PC-3 (cell line): ENCODE data around the gene GPRC5B. TPM values are rescaled to one million over a fixed set of nuclear protein-coding genes. Genes with fewer than 3 reads are reported as not detected.

Experiments used
- ATAC-seq: fragments of 200-7000 bp; cut with Tn5 transposase; 2 replicates; pipeline ENCODE4 v1.9.1; 2020; ENCODE audit warnings: mild to moderate bottlenecking, moderate library complexity
- BruUV-seq: library from RNA; stranded (reverse); fragments of 400-500 nt; replicated peaks from 2 replicates; lab custom pipeline; 2021; lab: Mats Ljungman, UMichigan
- CTCF ChIA-PET: fragments of 300-600 bp; sonication (Branson Sonifier 250); formaldehyde crosslinking; loops from one replicate; lab custom pipeline; 2022; ENCODE audit warnings: antibody characterized with exemption; lab: Charles Lee
- POLR2A ChIA-PET: fragments of 300-600 bp; sonication (Branson Sonifier 250); formaldehyde crosslinking; loops from one replicate; lab custom pipeline; 2022; ENCODE audit warnings: antibody characterized with exemption; ENCODE audit not compliant: unreplicated experiment; lab: Charles Lee
- DNase-seq: peaks from one replicate; pipeline ENCODE4 v3.0.0-alpha.2; 2015
- H2AFZ ChIP-seq: fragments of 300-600 bp; sonication (generic); 2 replicates; pipeline ENCODE4 v1.6.0; 2016; ENCODE audit warnings: antibody characterized with exemption, low read length
- H3F3A ChIP-seq: fragments of 300-600 bp; sonication (generic); one replicate; pipeline ENCODE4 v1.6.0; 2017; ENCODE audit warnings: antibody characterized with exemption, low read length, control low read depth, mild to moderate bottlenecking; ENCODE audit not compliant: unreplicated experiment
- H3K27ac ChIP-seq: fragments of 300-600 bp; sonication (generic); 2 replicates; pipeline ENCODE4 v1.5.1; 2016; ENCODE audit warnings: mild to moderate bottlenecking, low read length
- H3K27me3 ChIP-seq: fragments of 300-600 bp; sonication (generic); 2 replicates; pipeline ENCODE4 v1.6.1; 2016; ENCODE audit warnings: low read length, mixed read lengths
- H3K36me3 ChIP-seq: fragments of 300-600 bp; sonication (generic); 2 replicates; pipeline ENCODE4 v1.6.1; 2016; ENCODE audit warnings: low read depth, mixed run types, low read length, mixed read lengths
- H3K4me1 ChIP-seq: fragments of 300-600 bp; sonication (generic); 2 replicates; pipeline ENCODE4 v1.5.1; 2016; ENCODE audit warnings: low read length; ENCODE audit not compliant: insufficient read depth
- H3K4me2 ChIP-seq: fragments of 300-600 bp; sonication (generic); 2 replicates; pipeline ENCODE4 v1.6.0; 2016; ENCODE audit warnings: low read length
- H3K4me3 ChIP-seq: fragments of 300-600 bp; sonication (generic); 2 replicates; pipeline ENCODE4 v1.5.1; 2016; ENCODE audit warnings: mild to moderate bottlenecking, low read length, mixed read lengths
- H3K79me2 ChIP-seq: fragments of 300-600 bp; sonication (generic); 2 replicates; pipeline ENCODE4 v1.6.1; 2017; ENCODE audit warnings: low read length, mixed read lengths
- H3K9ac ChIP-seq: fragments of 300-600 bp; sonication (generic); 2 replicates; pipeline ENCODE4 v1.6.0; 2016; ENCODE audit warnings: mild to moderate bottlenecking, low read length
- H3K9me2 ChIP-seq: fragments of 300-600 bp; sonication (generic); replicated peaks from 2 replicates; pipeline ENCODE4 v1.6.1; 2016; ENCODE audit warnings: mixed run types, low read length, mixed read lengths
- H3K9me3 ChIP-seq: fragments of 300-600 bp; sonication (generic); 2 replicates; pipeline ENCODE4 v1.6.1; 2016; ENCODE audit warnings: low read length, mixed read lengths
- H4K20me1 ChIP-seq: fragments of 300-600 bp; sonication (generic); 2 replicates; pipeline ENCODE4 v1.6.1; 2016; ENCODE audit warnings: low read length, mixed read lengths
- CTCF ChIP-seq: fragments of 300-600 bp; sonication (generic); conservative IDR thresholded peaks from 2 replicates; pipeline ENCODE4 v1.5.1; 2017; ENCODE audit warnings: antibody characterized with exemption, low read depth, mild to moderate bottlenecking, low read length
- EZH2 ChIP-seq: fragments of 300-600 bp; sonication (generic); IDR thresholded peaks from one replicate; pipeline ENCODE4 v1.6.1; 2017; ENCODE audit warnings: antibody characterized with exemption, mild to moderate bottlenecking, low read length; ENCODE audit not compliant: unreplicated experiment
- EZH2phosphoT487 ChIP-seq: fragments of 300-600 bp; sonication (generic); IDR thresholded peaks from 2 replicates; pipeline ENCODE4 v1.6.1; 2018; ENCODE audit warnings: mild to moderate bottlenecking, antibody characterized with exemption, low read length, borderline replicate concordance
- intact Hi-C: fragments of 100-400 bp; cut with micrococcal nuclease; formaldehyde crosslinking; loops from 2 replicates; pipeline ENCODE4 v1.9.0; 2023
- total RNA-seq: library from RNA; depleted of rRNA; stranded (reverse); fragments of >200 nt; gene quantifications from 2 replicates; pipeline ENCODE4 v1.2.3, GENCODE V29; 2014

GPRC5B gene
- total RNA-seq, 1 experiment from 2014 or later, result 5.5 TPM

- intact Hi-C loops, result no loop called here
- Histone ChIP-seq H3K4me1 (no peaks in the 10 kb centered on the region), H3K4me2 (no peak overlapping the region), H3K4me3 (no peak overlapping the region), H3K9me2 (no peaks in the 10 kb centered on the region), H4K20me1 (no peaks in the 10 kb centered on the region), H3K36me3 (no peaks in the 10 kb centered on the region), H3K9me3 (no peaks in the 10 kb centered on the region), H3K27ac (no peak overlapping the region), H3K27me3 (no peaks in the 10 kb centered on the region), H3F3A (no peaks in the 10 kb centered on the region), H3K9ac (no peak overlapping the region), H2AFZ (no peak overlapping the region), H3K79me2 (no peaks in the 10 kb centered on the region)
- ChIA-PET CTCF (no interaction called here), POLR2A (no interaction called here)
- no peak for ATAC-seq
- no TSS peak for BruUV-seq
- no peak for DNase-seq
- no peak for TF ChIP-seq EZH2phosphoT487
- TF ChIP-seq EZH2, result no peak
- TF ChIP-seq CTCF, result no peak
Measured at GRCh38 chr16:19854543-19854876, 30.1 kb downstream of the GPRC5B start.

- no peaks in the 10 kb centered on the region for H3K79me2 ChIP-seq
- DNase-seq (no peak), ATAC-seq (no peak)
- ChIA-PET CTCF (no interaction called here), POLR2A (no interaction called here)
- no peaks in the 10 kb centered on the region for H3K27me3 ChIP-seq
- intact Hi-C loops, result no loop called here
- H3K4me3 ChIP-seq, result no peak overlapping the region
- no peaks in the 10 kb centered on the region for H3K9me2 ChIP-seq
- H3K27ac ChIP-seq, result no peak overlapping the region
- no peaks in the 10 kb centered on the region for H3K36me3 ChIP-seq
- no peak overlapping the region for H3K9ac ChIP-seq
- TF ChIP-seq EZH2 (no peak), EZH2phosphoT487 (no peak), CTCF (no peak)
- H4K20me1 ChIP-seq, result no peaks in the 10 kb centered on the region
- H3K9me3 ChIP-seq, result no peaks in the 10 kb centered on the region
- no peaks in the 10 kb centered on the region for H3K4me1 ChIP-seq
- BruUV-seq, result no TSS peak
- no peaks in the 10 kb centered on the region for H3F3A ChIP-seq
- no peak overlapping the region for H2AFZ ChIP-seq
- no peak overlapping the region for H3K4me2 ChIP-seq
Measured at GRCh38 chr16:19853742-19854542, 30.7 kb downstream of the GPRC5B start.

GRCh38 chr16:19853132-19853741 lies 31.4 kb downstream of the GPRC5B start:
- no peaks in the 10 kb centered on the region for H3K27me3 ChIP-seq
- no peaks in the 10 kb centered on the region for H3K79me2 ChIP-seq
- no peak overlapping the region for H2AFZ ChIP-seq
- H3K36me3 ChIP-seq, result no peaks in the 10 kb centered on the region
- no peaks in the 10 kb centered on the region for H4K20me1 ChIP-seq
- TF ChIP-seq CTCF, result no peak
- no peak for TF ChIP-seq EZH2phosphoT487
- TF ChIP-seq EZH2, result no peak
- ATAC-seq (no peak), DNase-seq (no peak)
- H3F3A ChIP-seq, result no peaks in the 10 kb centered on the region
- H3K4me2 ChIP-seq, result no peak overlapping the region
- BruUV-seq, result no TSS peak
- H3K4me3 ChIP-seq, result no peak overlapping the region
- intact Hi-C loops, result no loop called here
- no peaks in the 10 kb centered on the region for H3K9me2 ChIP-seq
- H3K4me1 ChIP-seq, result no peaks in the 10 kb centered on the region
- H3K27ac ChIP-seq, result no peak overlapping the region
- no peak overlapping the region for H3K9ac ChIP-seq
- ChIA-PET POLR2A (no interaction called here), CTCF (no interaction called here)
- H3K9me3 ChIP-seq, result no peaks in the 10 kb centered on the region
